NCI-H510A treated with DMSO at 0.1 percent for 48 hours (cell line): ENCODE results near the gene C10orf71.

Source experiments
- DNase-seq: peaks from one replicate; lab custom pipeline; 2025; lab: John Stamatoyannopoulos, UW

C10orf71 gene, protein sequence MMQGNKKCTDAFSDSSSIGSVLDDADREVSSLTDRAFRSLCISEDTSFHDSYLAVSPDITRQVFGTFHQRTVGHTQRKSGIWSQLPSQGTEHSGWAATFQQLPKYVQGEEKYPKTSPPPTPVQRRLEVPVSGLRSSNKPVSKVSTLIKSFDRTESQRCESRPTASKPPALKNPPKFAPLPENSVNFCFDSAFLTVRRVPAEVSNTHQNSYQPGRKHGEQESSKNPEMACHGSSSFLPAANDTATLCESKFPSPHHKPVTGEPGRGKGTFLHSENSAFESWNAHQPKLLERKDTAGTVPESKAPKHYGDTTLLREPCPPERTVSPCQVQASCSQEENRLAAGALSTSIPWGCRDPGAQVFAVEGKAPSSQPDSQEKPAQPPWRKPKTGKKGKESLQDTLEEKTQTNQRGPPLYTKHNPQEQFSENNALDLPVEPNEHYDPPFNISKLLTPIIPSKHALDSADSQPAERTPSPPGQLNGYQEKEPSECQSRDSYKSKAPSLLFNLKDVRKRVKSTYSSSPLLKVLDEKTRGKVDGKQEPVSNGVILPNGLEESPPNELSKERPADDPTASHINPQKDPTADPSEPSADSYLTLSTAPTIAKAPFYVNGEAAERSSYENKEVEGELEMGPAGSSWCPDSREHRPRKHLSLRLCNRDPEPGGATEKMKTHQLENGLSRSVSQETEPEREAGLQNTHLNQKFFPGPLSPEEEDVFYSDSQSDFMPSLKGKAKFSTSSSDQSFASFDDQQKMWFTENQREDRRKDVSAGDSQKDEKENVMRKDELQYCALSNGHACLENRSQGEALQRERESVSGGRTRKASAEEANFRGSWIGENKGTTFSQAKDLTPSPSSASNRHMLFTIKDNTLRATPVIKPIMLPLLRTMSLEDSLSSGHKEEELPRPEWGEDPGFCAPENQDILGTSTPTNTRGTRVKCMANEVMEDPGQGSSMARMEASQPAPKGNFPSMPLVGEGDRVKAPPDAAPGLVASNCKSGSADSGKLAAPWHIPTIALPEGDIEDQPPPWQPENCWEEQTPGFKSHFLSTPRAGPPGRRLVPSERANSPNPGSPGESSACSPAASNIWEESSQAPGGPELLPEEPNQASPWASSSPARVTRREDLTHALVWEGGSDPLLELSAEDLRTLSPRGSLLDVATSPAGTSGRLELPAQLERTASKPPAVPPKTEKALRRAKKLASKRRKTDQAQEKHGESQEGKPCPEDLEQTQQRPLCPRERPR (N-terminal part only)

DNA sequence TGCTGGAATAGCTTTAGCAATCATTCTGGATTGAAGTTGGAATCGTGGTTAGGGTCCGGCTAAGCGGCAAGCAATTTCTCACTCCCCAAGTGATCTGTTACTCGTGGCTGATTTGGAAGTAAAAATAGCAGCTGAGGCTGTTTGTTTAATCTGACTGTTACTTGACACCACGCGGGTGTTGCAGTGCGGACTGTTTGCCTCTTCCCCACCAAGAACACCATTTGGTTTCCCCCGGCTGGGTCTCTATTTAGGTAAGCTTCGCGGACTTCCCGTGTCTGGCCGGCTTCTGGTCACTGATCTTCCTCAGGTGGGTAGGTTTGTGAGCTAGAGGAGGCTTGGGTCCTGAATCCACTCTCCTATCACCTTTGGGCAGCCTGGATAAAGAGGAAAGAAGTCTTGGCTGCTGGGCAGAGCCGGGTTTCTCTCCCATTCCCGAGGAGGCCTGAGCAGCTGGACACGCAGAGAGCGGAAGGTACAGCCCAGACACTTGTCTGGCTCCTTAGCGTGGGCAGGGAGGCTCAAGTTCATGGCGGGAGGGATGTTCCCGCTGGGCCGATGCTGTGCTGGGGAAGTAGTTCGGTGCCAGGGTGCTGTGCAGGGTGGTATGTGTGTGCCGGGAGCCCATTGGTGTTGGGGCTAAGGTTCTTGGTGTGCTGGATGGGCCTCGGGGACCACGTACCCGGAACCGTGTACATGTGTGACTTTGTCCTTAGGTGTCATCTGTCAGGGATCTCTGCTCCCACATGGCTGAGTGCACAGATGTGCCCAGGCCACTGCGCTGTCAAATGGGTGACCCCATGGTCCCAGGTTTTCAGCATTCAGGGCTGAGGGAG, at the start of gene C10orf71:
Gene C10orf71, plus strand, starts transcription at position 188 of the 833 bp plus-strand sequence. CDS start 23,376 bp downstream, outside the sequence.
- DNase-seq, result no peak

DNA sequence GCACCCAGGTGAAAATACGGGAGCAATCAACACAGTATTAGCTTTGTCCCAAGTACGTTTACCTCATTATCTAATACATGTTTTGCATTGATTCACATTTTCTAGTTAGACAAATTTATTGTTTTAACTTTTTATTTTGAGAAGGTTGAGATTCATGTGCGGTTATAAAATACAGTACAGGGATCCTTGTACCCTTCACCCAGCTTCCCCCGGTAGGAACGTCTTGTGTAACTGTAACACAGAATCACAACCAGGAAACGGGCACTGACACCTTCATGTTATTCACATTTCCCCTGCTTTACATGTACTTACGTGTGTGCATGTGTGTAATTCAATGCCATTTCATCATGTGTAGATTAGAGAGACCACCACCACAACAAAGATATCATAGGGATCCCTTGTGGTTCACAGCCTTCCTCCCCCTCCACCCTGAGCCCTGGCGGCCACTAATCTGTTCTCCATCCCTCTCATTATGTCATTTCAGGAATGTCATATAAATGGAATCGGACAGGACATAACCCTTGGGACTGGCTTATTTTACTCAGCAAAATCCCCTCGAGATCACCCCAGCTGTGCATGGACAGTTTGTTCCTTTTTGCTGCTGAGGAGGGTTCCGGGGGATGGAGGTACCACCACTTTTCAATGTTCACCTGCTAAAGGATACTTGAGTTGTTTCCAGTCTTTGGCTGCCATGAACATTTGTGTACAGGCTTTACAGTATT, 46.5 kb upstream of the C10orf71 start:
- no peak for DNase-seq

DNA sequence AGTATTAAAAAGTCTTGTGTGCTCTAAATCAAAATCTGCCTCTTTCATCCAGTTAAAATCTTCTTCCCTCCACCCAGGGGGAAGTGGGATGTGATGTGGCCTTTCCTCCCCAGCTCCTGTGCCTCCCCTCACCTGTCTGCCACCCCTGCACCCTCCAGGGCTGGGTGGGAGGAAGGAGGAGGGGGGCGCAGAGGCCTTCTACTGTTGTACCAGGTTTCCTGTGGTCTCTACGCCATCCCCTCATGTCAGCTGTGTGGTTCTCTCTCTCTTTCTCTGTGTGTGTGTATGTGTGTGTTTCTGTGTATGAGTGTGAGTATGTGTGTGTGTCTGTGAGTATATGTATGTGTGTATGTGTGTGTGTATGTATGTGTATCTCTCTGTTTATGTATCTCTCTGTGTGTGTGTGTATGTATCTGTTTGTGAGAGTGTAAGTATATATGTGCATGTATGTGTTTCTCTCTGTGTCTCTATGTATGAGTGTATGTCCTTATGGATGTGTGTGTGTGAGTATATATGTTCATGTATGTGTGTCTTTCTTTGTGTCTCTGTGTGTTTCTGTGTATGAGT, 45.5 kb upstream of the C10orf71 start:
- DNase-seq, result no peak

DNA sequence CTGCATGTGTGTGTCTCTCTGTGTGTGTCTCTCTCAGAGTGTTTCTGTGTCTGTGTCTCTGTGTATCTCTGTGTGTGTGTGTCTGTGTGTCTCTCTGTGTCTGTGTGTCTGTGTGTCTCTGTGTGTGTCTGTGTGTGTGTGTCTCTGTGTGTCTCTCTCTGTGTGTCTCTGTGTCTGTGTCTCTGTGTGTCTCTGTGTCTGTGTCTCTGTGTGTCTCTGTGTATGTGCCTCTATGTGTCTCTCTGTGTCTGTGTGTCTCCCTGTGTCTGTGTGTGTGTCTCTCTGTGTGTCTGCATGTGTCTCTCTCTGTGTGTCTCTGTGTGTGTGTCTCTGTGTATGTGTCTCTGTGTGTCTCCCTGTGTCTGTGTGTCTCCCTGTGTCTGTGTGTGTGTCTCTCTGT, 44.8 kb upstream of the C10orf71 start:
- DNase-seq, result no peak

DNA sequence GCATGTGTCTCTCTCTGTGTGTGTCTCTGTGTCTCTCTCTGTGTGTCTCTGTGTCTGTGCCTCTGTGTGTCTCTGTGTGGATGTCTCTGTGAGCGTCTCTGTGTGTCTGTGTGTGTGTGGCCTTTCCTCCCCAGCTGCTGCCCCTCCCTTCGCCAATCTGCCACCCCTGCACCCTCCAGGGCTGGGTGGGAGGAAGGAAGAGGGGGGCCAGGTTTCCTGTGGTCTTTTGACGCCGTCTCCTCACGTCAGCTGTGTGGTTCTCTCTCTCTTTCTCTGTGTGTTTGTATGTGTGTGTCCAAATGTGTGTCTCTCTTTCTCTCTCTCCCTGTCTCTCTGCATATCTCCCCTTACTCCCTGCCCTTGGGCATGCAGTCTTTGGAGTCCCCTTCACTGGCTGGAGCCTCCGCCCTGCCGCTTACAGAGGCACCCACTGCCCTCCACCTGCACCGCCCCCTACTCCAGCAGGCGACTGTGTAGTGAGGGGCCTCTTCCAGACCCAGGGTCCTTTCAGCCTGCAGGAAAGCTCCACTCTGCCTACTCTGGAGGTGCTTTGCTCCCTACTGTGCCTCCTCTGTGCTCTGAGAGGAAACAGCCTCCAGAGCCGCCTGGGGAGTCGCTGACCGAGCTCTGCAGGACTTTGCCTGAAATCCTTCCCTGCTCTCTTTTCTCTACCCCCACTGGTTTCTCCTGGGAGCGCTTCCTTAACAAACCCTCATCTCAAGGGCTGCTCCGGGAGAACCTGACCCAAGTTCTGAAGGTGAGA, 44.2 kb upstream of the C10orf71 start:
- no peak for DNase-seq

DNA sequence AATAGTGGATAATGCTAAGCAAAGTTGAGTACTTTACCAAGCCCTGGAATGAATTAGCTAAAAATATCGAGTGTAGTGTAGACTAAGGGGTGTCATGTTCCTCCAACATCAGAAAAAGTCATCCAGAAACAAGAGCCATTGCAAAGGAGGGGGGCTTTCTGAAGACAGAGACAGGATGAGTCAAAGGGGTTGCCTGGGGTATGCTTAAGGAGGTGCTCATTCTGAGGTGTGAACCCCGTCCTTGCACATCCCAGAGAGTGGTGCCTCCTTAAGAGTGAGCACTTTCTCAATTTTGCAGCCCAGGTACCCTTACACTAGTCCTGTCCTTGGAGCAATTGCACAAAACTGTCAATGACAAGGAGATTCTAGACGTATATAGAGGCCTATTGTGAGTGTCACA, 43.1 kb upstream of the C10orf71 start:
- DNase-seq, result no peak

DNA sequence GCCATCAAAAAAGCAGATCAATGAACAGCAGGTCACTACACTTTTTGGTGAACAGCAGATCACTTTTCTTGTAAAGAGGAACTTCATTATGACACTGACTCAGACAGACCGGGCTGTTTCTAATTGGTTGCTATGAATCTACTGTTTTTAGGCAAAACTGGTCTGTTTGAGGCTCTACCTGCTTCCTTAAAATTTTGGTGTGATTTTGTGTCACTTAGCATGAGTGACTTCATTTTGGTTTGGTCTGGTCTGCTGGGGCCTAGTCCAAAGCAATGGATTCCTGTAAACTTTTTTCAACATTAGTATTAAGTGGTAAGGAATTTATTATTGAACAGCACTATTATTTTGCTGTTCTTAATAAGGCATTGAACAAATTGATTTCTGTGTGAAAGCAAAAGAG, 41.8 kb upstream of the C10orf71 start:
- DNase-seq, result no peak

DNA sequence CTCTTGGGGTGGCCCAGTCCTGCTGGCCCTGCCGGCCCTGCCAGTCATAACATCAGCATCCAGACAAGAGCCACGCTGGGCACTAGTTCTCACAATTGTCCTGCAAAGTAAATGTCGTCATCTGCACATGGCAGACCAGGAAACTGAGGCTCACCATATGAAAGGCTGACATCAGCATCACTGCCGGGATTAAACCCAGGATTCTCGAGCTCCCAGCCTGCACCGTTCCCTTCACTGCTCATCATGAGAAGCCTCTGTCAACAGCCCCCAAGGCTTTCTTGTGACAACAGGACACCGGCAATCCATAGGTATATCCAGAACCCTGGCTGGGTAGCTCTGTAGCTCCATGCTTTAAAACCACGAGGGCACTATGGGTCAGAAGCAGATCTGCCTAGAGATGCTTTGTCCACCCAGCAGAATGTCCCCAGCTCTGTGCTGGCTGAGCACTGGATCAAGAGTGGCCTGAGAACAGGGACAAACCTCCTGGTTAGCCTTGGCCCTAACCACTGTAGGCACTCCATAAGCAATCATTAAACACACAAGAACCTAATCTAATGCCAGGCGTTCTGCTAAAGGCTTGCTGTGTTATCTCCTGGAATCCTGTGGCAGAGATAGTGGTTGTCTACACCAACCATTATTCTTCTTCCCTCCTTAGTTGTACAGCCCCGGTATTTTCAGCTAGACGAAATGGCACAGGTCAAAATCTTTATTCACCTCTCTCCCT, 41.2 kb upstream of the C10orf71 start:
- no peak for DNase-seq

DNA sequence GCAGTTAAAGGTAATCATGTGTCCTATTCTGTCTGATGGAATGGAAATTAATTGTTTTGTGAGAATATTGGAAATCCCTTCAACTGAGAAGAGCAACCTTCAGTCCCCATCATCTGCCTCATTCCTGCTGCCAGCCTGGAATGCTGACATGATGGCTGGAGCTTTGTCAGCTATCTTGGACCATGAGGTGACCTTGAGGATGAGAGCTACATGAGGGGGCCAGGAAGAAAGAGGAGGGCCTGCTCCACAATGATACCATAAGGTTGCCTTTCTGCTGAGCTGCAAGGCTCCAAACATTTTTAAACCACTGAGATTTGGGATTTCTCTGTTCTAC, 40.7 kb upstream of the C10orf71 start:
- DNase-seq, result no peak

DNA sequence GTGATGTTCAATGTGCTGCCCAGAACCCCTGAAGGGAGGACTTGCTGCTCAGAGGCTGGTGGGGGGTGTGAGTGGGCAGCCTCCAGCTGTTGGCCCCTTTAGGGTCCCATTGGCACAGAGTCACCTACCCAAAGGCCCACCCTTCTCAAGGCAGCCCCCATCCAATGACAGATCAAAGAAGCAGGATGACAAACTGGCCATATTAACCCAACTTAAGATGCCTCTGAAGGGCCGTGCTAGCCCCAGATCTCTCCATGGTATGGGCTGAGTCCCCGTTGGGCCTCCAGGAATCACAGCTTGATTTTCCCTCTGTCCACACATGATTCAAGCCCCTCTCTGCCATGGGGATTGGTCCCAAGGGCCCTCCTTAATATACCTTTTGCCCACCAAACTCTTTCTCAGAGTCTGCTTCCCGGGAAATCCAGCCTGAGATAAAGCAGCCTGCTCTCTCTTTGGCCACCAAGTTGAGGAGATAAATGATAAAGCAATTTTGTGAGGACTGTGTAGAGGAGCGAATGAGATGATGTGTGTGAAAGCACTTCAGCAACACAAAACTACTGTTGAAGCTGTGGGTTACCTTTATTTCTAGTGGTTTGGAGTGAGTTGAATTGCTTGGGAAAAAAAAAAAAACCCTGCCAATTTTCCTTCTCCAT, 38.2 kb upstream of the C10orf71 start:
- DNase-seq, result no peak

DNA sequence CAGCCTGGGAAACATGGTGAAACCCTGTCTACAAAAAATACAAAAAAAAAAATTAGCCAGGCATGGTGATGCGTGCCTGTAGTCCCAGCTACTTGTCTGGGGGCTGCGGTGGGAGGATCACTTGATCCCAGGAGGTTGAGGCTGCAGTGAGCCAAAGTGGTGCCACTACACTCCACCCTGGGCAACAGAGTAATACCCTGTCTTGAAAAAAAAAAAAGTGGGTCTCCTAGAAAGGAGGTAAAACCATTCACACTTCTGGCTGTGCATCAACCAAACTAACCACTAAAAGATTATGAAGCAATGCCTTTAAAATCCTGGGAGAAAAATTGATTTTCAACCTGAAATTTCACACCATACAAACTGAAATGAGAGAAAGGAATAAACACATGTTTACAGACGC, 35.4 kb upstream of the C10orf71 start:
- DNase-seq, result no peak

DNA sequence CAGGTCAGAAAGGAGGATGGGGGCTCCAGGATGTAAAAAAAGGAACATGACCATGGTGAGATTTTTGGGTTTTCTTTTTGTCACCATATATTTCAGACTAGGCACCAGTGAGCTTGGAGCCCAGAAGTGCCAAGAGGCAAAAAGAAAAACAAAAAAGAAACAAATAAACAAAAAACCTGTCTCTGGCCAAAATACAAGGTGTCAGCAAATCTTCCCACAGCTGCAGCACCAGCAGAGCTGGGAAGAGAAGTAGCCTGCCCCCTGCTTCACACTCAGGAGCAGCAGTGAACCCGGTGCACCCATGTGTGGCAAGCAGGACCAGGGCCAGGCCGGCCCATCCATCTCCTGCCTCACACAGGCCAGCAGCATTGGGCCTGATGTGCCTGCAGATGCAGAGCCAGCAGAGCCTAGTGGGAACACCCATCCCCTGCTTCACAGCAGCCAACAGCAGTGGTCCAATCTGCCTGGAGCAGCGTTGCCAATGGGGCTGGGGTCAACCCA, 34.7 kb upstream of the C10orf71 start:
- DNase-seq, result no peak

DNA sequence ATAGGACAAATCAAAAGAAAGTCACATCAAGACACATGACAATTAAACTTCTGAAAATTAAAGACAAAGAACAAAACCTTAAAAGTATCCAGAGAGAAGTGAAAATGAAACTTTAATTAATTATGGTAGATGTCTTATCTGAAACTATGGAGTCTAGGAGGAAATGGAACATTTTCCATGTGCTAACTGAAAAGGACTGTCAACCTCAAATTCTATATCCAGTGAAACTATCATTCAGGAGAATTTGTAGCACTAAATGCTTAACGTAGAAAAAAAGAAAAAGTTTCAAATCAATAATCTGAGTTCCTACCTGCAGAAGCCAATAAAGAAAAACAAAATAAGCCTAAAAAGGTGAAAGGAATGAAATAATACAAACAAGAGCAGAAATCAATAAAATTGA, 33.1 kb upstream of the C10orf71 start:
- DNase-seq, result no peak

DNA sequence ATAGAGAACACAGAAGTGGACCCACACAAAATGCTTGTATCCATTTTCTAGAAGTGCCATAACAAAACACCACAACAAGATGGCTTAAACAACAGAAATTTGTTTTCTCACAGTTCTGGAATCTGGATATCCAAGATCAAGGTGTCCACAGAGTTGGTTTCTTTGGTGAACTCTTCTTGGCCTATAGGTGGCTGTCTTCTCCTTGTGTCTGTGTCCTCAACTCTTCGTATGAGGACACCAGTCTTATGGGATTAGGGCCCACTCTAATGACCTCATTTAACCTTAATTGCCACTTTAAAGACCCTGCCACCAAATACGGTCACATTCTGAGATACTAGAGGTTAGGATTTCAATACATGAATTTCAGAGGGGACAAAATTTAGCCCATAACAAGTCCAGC, 30.8 kb upstream of the C10orf71 start:
- no peak for DNase-seq

DNA sequence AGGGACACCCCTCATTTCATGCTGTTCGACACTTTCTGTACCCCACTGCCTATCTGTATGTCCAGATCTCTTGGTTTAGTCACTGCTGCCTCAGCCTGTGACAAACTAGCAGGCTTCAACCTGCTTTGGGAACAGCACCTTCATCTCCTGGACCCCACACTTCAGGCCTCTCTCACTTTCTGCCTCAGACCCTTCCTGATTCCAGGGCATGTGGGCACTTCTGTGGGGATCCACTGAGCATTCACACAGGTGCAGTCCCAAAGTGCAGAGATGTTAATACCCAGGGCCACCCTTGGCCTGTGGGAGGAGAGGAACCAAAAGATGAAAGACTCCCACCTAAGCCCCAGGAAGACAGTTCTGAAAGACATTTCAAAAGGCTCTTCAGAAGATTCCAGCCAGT, 29.4 kb upstream of the C10orf71 start:
- no peak for DNase-seq

DNA sequence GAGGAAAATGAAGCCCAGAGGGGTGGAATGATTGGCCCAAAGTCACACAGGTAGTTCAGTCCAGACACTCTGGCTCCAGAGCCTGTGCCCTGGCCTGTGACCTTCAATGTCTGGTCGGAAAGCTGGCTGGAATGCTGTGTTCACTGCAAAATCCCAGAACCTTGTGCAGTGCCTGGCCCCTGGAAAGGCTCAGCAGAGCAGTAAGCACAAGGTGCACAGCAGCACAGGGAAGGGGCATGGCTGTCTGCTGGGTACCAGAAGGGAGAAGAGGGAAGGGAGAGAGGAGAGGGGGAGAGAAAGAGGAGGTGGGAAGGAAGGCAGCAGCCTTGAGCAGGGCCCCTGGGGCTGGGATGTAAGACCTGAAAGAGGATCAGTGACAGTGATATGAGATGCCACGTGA, 28.4 kb upstream of the C10orf71 start:
- no peak for DNase-seq

DNA sequence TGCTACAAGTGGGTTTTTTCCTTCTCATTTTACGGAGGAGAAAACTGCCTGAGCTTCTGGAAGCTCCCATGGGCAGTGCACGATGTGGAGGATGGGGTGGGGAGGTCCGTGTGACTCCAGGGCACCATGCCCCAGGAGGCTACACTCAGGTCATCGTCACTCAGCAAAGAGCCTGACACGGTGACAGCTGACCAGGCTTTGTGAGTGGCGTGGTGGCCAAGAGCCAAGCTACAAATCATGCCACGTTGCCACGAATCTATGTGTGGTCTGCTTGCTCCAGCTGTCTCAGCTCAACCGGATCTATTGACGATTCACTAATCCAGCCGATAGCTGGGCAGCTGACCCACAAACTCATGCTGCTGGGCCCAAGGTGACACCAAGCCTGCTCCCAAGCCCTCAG, 27.6 kb upstream of the C10orf71 start:
- DNase-seq, result no peak

DNA sequence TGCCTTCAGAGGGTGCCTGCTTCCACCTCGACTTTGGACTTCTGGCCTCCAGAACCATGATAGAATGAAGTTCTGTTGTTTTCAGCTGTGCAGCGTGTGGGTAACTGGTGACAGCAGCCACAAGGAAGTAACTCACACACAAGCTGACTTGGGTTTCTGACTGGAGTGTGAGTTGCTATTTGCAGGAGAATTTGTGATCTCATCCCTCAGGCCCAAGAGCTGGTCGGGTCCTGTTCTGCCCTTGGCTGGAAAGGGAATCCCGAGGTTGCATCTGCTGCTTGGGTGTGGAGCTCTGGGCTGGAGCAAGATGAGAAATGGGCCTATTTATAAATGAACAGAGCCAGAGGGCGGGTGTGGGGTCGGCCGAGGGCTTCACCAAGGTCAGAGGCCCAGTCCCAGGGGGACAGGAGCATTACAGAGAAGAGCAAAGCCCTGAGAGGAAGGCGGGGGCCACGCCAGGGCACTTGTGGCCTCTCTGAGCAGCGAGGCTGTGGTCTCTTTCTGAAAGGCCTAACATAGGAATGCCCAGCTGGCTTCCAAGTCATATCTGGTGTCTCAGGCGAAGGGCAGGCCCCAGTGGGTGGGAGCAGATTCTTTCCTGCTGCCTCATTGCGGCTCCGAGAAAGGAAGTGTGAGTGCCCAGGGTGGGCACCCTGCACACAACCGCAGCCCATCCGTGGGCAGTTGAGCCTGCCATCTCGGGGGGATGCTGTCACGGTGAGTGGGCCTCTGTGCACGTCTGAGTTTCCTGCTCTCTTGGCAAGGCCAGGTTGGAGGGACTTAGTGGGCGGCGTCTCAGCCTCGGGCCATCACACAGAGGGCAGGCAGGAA, 26.5 kb upstream of the C10orf71 start:
- no peak for DNase-seq
